Right hindlimb (tissue), 1 donor: ENCODE measurements around the gene ITIH3.

Experiments used
- DNase-seq: peaks from one replicate; pipeline ENCODE4 v3.0.0-alpha.2; 2018

Gene ITIH3

GRCh38 chr3:52781741-52782140 lies 12.9 kb upstream of the ITIH3 start:
- no peak for DNase-seq

DNA sequence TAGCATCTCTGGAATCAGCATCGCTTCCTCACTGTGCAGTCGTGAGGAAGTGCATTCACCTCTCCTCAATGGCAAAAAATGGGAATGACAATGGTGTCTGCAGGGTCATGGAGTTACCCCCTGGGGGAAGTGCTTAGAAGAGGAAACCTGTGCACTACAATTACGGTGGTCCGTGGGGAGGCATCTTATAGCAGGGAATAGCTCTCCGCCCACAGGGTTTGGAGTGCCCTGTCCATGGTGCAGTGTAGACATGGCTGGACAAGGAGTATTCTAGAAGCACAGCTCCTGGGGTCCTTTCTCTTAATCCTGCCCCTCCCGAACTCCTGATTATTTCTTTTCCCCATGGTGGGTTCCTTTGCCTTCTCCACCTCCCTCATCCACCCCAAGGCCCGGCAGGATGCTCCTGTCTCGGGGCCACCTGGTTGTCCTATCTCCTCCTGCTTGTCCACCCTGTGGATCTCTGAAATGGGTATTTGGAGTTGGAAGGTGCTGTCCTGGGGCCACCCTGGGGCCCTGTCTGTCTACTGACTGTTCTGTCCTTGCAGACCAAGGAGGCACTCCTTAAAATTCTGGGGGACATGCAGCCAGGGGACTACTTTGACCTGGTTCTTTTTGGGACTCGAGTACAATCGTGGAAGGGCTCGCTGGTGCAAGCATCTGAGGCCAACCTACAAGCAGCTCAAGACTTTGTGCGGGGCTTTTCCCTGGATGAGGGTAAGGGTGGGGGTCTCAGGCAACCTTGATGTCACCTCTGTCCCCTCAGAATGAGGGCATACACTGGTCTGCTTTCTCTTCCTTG lies 12.0 kb upstream of the ITIH3 start:
- DNase-seq, result peak; percentile 11

- DNase-seq, result no peak
Observed at GRCh38 chr3:52783211-52783555, 11.4 kb upstream of the ITIH3 start.

GRCh38 chr3:52784021-52784621 lies 10.5 kb upstream of the ITIH3 start:
- DNase-seq, result no peak

DNA sequence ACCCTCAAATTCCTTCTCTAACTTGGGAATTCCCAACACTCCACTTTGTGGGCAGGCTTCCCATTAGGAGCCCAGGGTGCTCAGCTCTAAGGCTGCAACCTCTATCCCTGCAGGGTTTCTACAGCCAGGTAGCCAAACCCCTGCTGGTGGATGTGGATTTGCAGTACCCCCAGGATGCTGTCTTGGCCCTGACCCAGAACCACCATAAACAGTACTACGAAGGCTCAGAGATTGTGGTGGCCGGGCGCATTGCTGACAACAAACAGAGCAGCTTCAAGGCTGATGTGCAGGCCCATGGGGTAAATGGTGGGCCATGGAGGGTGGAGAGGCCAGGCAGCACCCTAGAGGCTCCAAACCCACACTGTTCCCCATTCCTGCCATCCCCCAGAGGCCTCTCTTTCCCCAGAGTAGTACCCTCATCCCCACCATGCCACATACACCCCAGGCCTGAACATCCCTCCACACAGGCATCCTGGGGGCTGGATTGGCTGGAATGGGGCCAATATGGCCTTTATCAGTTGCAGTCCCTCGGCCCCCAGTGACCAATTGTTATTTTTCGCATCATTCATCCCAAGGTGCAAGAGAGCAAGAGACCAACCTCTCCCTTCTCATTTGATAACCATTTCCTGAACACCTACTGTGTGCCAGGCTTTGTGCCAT lies 9.5 kb upstream of the ITIH3 start:
- DNase-seq, result no peak

- DNase-seq, result peak; percentile 9
Observed at GRCh38 chr3:52786330-52787215, 8.0 kb upstream of the ITIH3 start.

- DNase-seq, result no peak
Observed at GRCh38 chr3:52787246-52787645, 7.3 kb upstream of the ITIH3 start.

DNA sequence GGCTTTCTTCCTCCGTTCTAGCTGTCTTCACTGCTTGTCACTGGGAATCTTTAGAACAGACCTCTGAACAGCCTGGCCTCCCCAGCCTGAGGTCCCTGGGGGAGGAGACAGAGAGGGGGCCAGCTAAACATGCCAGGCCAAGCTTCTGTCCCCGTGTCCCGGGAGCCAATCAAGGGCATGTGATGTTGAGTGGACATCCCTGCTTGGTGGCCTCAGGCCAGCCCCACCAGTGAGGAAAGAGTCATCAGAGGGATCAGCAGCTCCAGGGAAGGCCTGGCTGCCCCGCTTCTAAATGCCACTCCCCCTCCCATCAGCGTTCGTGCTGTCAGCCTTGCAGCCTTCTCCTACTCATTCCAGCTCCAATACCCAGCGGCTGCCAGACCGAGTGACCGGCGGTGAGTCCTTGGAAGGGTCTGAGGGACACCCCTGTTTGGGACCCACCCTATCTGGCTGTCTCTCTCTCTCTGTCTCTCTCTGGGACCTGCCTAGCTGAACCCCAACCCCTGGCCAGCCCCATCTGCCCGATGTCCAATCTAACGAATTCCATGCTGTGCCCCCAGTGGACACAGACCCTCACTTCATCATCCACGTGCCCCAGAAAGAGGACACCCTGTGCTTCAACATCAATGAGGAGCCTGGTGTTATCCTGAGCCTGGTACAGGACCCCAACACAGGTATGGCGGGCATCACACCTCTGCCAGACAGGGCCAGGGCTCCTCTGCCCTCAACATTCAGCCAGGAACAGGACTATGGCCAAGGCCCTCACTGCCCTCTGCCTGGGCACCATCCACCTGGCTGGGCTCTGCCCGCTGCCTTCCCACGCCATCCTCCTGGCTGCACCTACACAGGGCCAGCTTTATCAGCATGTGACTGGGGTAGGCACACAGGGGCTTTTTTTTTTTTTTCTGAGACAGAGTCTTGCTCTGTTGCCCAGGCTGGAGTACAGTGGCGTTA lies 6.6 kb upstream of the ITIH3 start:
- DNase-seq, result peak; percentile 12

DNA sequence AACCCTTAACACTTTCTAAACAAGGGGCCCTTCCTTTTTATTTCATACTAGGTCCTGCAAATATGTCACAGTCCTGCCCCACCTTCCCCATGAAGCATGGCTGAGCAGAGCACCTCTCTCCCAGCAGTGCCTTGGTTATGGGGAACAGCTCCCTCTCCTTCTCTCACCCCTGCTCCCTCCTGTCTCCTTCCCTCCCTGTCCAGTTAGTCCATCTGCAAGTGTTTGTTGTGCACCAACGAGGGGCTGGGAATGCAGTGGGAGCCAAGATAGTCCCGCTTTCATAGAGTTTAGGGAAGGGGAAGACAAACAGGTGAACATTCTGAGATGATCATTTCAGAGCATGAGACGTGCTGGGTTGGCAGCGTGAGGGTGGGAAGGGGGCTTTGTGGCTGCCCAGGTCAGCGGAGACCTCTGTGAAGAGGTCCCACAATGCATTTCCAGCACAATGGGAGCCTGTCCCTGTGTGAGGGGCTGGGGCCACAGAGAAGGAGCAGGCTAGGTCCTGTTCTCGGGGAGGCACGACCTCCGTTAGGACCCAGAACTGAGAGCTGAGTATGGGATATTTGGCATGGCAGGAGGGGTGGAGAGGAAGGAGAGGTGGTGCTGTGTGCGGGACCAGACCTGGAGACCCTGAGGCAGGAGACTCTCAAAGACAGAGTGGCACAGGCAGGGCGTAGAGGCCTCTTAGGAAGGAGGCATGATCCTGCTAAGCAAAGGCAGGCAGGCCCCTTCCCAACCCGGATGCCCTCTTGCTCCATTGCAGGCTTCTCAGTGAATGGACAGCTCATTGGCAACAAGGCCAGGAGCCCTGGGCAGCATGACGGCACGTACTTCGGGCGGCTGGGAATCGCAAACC lies 5.5 kb upstream of the ITIH3 start:
- no peak for DNase-seq

DNA sequence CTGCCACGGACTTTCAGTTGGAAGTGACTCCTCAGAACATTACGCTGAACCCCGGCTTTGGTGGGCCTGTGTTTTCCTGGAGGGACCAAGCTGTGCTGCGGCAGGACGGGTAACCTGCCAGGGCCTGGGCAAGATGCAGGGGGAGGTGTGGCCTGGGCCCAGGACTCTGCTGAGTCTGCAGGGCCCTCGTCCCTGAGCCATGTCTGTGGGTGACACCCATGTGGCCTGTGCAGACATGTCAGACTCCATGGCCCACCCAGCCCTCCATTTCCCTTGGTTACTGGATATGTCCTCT lies 4.9 kb upstream of the ITIH3 start:
- no peak for DNase-seq

DNA sequence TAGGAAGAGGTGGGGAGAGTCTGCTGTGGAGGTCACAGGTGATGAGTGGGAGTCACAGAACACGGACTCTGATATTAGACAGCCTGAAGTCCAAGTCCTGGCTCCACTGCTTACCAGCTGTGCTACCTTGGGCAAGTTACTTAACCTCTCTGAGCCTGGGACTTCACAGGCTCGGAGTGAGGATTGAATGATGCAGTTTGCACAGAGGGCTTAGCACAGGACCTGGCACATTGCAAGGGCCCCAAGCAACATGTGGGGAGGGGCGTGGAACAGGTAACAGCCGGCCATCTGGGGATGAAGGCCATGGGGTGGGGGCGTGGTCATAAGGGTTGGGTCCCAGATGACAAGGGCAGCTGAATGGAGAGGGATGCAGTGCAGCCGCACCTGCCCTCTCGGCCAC lies 4.3 kb upstream of the ITIH3 start:
- DNase-seq, result no peak

DNA sequence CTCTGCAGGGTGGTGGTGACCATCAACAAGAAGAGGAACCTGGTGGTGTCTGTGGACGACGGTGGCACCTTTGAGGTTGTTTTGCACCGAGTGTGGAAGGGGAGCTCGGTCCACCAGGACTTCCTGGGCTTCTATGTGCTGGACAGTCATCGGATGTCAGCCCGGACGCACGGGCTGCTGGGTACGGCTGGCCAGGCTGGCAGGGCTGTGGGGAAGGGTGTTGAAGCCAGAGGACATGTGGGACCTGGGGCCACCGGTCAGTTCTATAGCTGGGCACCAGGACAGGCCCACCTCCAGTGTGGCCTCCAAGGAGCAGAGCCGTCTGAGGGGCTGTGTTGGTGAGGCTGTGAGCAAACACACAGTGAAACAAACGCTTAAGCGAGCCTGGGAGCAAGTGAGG lies 3.9 kb upstream of the ITIH3 start:
- no peak for DNase-seq

- DNase-seq, result no peak
Observed at GRCh38 chr3:52791366-52791765, 3.2 kb upstream of the ITIH3 start.

DNA sequence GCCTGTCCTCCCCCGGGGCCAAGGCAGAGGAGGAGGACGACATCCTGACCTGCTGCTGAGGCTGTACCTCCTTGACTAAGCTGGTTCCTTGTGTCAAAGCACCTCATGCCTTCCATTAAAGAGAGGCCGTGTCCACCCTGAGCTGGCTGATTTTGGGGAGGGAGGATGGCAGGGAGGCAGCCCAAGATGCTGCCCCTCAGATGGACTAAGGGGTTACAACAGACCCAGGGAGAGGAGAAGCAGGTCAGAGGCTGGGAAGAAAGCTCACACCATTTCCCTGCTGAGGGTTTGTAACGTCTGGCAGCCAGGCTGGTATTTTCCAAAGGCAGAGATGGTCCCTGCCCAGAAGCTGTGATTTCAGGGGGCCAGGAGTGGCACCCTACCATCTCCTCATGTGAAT lies 2.7 kb upstream of the ITIH3 start:
- no peak for DNase-seq

GRCh38 chr3:52792413-52792812 lies 2.2 kb upstream of the ITIH3 start:
- no peak for DNase-seq

DNA sequence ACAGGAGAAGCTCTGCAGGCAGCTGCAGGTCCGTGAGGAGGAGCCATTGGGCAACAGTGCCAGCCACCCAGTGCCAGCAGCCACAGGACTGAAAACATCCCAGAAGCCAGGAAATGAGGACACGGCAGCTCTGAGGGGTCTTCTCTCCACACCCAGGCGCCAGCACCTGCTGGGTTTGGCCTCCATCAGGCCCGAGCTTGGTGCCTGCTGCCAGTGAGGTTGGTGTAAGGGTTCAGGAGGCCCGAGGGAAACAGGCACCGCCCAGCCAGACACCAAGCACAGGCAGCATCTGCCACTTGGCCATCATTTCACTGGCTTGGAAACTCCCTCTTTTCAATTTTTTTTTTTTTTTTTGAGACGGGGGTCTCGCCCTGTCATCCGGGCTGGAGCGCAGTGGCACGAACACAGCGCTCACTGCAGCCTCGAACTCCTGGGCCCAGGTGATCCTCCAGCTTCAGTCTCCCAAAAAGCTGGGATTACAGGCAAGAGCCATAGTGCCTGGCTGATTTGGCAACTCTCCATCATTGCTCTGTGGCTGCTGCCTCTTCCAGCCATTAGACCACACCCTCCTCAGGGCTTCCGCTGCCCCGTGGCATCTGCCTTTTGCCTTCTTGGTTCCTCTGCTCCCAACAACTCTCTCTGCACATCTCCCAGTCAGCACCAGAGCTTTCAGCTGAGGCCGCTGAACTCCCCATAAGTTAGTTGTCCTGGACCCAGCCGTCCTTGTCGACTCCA lies 1.5 kb upstream of the ITIH3 start:
- no peak for DNase-seq

DNA sequence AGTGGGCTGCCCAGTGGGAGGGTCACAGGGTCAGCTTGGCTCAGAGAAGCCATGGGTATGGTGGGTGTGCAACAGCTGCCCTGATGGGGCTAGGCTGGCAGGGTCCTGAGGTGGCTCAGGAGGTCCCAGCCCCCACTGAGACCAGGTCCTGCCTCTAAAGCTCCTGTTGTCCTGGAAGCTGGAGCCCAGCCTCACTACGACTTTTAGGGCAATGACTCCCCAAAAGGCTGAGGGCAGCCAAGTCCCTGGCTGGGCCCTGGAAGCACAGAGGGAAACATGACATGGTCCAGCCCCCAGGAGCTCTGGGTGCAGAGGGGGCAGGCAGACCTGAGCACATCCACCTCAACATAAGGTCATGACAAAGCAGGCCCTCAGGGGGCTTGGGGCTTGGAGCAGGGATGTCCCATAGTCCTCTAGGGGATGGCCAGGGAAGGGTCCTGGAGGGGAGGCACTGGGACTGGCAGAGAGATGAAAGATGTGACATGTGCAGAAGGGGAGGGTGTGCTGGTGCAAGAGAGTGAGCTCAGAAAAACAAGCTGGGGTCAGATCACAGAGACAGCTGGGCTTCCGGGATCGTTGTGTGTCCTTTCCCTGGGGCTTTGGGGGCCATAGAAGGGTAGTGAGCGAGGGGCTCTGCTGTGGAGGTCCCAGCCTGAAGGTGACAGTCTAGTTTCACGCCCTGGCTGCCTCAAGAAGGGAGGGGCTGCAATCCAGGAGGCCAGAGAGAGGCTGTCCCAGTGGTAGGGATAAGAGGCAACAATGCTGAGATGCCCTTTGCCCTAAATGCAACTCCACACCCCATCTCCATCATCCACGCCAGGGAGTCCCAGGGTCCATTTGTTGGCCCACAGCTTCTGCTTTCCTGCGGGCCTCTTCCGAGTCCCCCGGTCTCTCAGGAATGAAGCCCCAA lies 639 bp upstream of the ITIH3 start:
- DNase-seq, result no peak

GRCh38 chr3:52795298-52795900 lies 803 bp downstream of the ITIH3 start:
- no peak for DNase-seq

DNA sequence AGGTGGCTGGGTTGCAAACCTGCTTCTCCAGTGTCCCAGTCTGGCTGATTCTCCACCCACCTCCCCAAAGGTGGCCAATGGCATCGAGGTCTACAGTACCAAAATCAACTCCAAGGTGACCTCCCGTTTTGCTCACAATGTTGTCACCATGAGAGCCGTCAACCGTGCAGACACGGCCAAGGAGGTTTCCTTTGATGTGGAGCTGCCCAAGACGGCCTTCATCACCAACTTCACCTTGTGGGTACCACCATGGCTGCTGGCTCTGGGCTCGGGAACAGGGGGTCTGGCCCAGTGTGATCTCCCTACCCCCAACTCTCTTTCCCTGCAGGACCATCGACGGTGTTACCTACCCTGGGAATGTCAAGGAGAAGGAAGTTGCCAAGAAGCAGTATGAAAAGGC lies 1.8 kb downstream of the ITIH3 start:
- no peak for DNase-seq
